ENCODE results near the gene SLK. TPM values are rescaled to one million over a fixed set of nuclear protein-coding genes. Genes with fewer than 3 reads are reported as not detected.

SLK gene
- total RNA-seq, 1 experiment from 2014 or later: 25.6 TPM

GRCh38 chr10:104033401-104033930 is 66.5 kb downstream of the SLK start:
- Mint-ChIP-seq H3K4me1 (ENCODE audit: low read depth, unreplicated experiment) (no peaks in the 10 kb centered on the region), H3K9me3 (ENCODE audit: low read depth, unreplicated experiment) (no peaks in the 10 kb centered on the region), H3K4me3 (ENCODE audit: low read depth, unreplicated experiment) (no peak overlapping the region), H3K27ac (ENCODE audit: unreplicated experiment) (no peak overlapping the region), H3K36me3 (ENCODE audit: insufficient read depth, unreplicated experiment) (peaks cover 13% of the 10 kb centered on the region), H3K27me3 (ENCODE audit: unreplicated experiment) (no peaks in the 10 kb centered on the region)
- DNase-seq: no peak
- CTCF ChIA-PET: no interaction called here
- BruUV-seq (replicated peaks): no TSS peak
- intact Hi-C loops (cut with micrococcal nuclease; ENCODE audit: unreplicated experiment): no loop called here
- no peak for TF ChIP-seq CTCF (IDR thresholded peaks at IDR 0.05; ENCODE audit: unreplicated experiment)

- BruUV-seq (replicated peaks): no TSS peak
- H3K4me1 Mint-ChIP-seq (ENCODE audit: low read depth, unreplicated experiment): no peaks in the 10 kb centered on the region
- no peak for DNase-seq
- no peak overlapping the region for H3K27ac Mint-ChIP-seq (ENCODE audit: unreplicated experiment)
- intact Hi-C loops (cut with micrococcal nuclease; ENCODE audit: unreplicated experiment): no loop called here
- H3K9me3 Mint-ChIP-seq (ENCODE audit: low read depth, unreplicated experiment): no peaks in the 10 kb centered on the region
- peaks cover 13% of the 10 kb centered on the region for H3K36me3 Mint-ChIP-seq (ENCODE audit: insufficient read depth, unreplicated experiment)
- no peak overlapping the region for H3K4me3 Mint-ChIP-seq (ENCODE audit: low read depth, unreplicated experiment)
- no peak for TF ChIP-seq CTCF (IDR thresholded peaks at IDR 0.05; ENCODE audit: unreplicated experiment)
- H3K27me3 Mint-ChIP-seq (ENCODE audit: unreplicated experiment): no peaks in the 10 kb centered on the region
- CTCF ChIA-PET: no interaction called here
These were observed 67.0 kb downstream of the SLK start for GRCh38 chr10:104033966-104034365.

GRCh38 chr10:104034401-104035193 is 67.7 kb downstream of the SLK start:
- H3K4me3 Mint-ChIP-seq (ENCODE audit: low read depth, unreplicated experiment): no peak overlapping the region
- no peak overlapping the region for H3K27ac Mint-ChIP-seq (ENCODE audit: unreplicated experiment)
- intact Hi-C loops (cut with micrococcal nuclease; ENCODE audit: unreplicated experiment): no loop called here
- no peak for TF ChIP-seq CTCF (IDR thresholded peaks at IDR 0.05; ENCODE audit: unreplicated experiment)
- no peak for DNase-seq
- peaks cover 13% of the 10 kb centered on the region for H3K36me3 Mint-ChIP-seq (ENCODE audit: insufficient read depth, unreplicated experiment)
- H3K4me1 Mint-ChIP-seq (ENCODE audit: low read depth, unreplicated experiment): no peaks in the 10 kb centered on the region
- no TSS peak for BruUV-seq (replicated peaks)
- CTCF ChIA-PET: interaction anchor here (0.5 kb wide), 1 partner anchor 392 kb away, joined by 6 read pairs; no protein-coding TSS in a partner anchor
- H3K9me3 Mint-ChIP-seq (ENCODE audit: low read depth, unreplicated experiment): no peaks in the 10 kb centered on the region
- H3K27me3 Mint-ChIP-seq (ENCODE audit: unreplicated experiment): no peaks in the 10 kb centered on the region

- intact Hi-C loops (cut with micrococcal nuclease; ENCODE audit: unreplicated experiment): no loop called here
- no peak for DNase-seq
- Mint-ChIP-seq H3K27me3 (ENCODE audit: unreplicated experiment) (no peaks in the 10 kb centered on the region), H3K9me3 (ENCODE audit: low read depth, unreplicated experiment) (no peaks in the 10 kb centered on the region), H3K36me3 (ENCODE audit: insufficient read depth, unreplicated experiment) (peaks cover 13% of the 10 kb centered on the region), H3K4me3 (ENCODE audit: low read depth, unreplicated experiment) (no peak overlapping the region), H3K27ac (ENCODE audit: unreplicated experiment) (peak overlapping the region; percentile 9), H3K4me1 (ENCODE audit: low read depth, unreplicated experiment) (no peaks in the 10 kb centered on the region)
- CTCF ChIA-PET: no interaction called here
- BruUV-seq (replicated peaks): no TSS peak
- TF ChIP-seq CTCF (IDR thresholded peaks at IDR 0.05; ENCODE audit: unreplicated experiment): no peak
These were observed 68.5 kb downstream of the SLK start for GRCh38 chr10:104035194-104036068.
